H9 (cell line): ENCODE data around the gene ACACB. TPM values are rescaled to one million over a fixed set of nuclear protein-coding genes. Genes with fewer than 3 reads are reported as not detected.

Source experiments
- DNase-seq: peaks from one replicate; pipeline ENCODE4 v3.0.0-alpha.2; 2017
- H2AFZ ChIP-seq: one replicate; pipeline ENCODE4 v1.6.1; 2013; ENCODE audit warnings: mild to moderate bottlenecking, low read length, control low read depth, moderate library complexity
- H2AK5ac ChIP-seq: 2 replicates; pipeline ENCODE4 v1.6.1; 2013; ENCODE audit warnings: low read length, control low read depth, mixed read lengths; ENCODE audit not compliant: insufficient read length
- H2BK120ac ChIP-seq: one replicate; pipeline ENCODE4 v1.6.1; 2013; ENCODE audit warnings: low read depth, mild to moderate bottlenecking, low read length, control low read depth, inconsistent platforms; ENCODE audit not compliant: poor library complexity, severe bottlenecking
- H2BK12ac ChIP-seq: 2 replicates; pipeline ENCODE4 v1.6.1; 2013; ENCODE audit warnings: low read length, control low read depth, mixed read lengths, low read depth; ENCODE audit not compliant: insufficient read length
- H2BK15ac ChIP-seq: 2 replicates; pipeline ENCODE4 v1.6.1; 2013; ENCODE audit warnings: low read depth, low read length, control low read depth
- H2BK20ac ChIP-seq: one replicate; pipeline ENCODE4 v1.6.1; 2013; ENCODE audit warnings: low read depth, mild to moderate bottlenecking, low read length, control low read depth, inconsistent platforms; ENCODE audit not compliant: poor library complexity, severe bottlenecking
- H2BK5ac ChIP-seq: 2 replicates; pipeline ENCODE4 v1.6.1; 2013; ENCODE audit warnings: low read length, control low read depth, mixed read lengths; ENCODE audit not compliant: insufficient read length
- H3K14ac ChIP-seq: 2 replicates; pipeline ENCODE4 v1.6.1; 2013; ENCODE audit warnings: low read length, control low read depth; ENCODE audit not compliant: insufficient read depth
- H3K18ac ChIP-seq: 2 replicates; pipeline ENCODE4 v1.6.1; 2013; ENCODE audit warnings: low read depth, mild to moderate bottlenecking, mixed read lengths, low read length, control low read depth; ENCODE audit not compliant: insufficient read length
- H3K23ac ChIP-seq: 2 replicates; pipeline ENCODE4 v1.6.1; 2013; ENCODE audit warnings: low read length, control low read depth, mixed read lengths, low read depth; ENCODE audit not compliant: insufficient read length
- H3K23me2 ChIP-seq: 2 replicates; pipeline ENCODE4 v1.6.1; 2013; ENCODE audit warnings: low read depth, mild to moderate bottlenecking, mixed read lengths, low read length, control low read depth; ENCODE audit not compliant: insufficient read length, poor library complexity, severe bottlenecking
- H3K27ac ChIP-seq: 2 replicates; pipeline ENCODE4 v1.5.1; 2013; ENCODE audit warnings: low read length, control low read depth, mixed read lengths, low read depth; ENCODE audit not compliant: insufficient read length
- H3K27me3 ChIP-seq: 2 replicates; pipeline ENCODE4 v1.6.1; 2013; ENCODE audit warnings: low read length, control low read depth, inconsistent platforms; ENCODE audit not compliant: insufficient read depth
- H3K4ac ChIP-seq: 2 replicates; pipeline ENCODE4 v1.6.1; 2013; ENCODE audit warnings: low read depth, mild to moderate bottlenecking, control low read depth, inconsistent platforms, low read length, moderate library complexity
- H3K4me1 ChIP-seq: 2 replicates; pipeline ENCODE4 v1.6.1; 2013; ENCODE audit warnings: low read length, control low read depth, inconsistent platforms; ENCODE audit not compliant: insufficient read depth
- H3K4me2 ChIP-seq: 2 replicates; pipeline ENCODE4 v1.6.1; 2013; ENCODE audit warnings: low read length, control low read depth, mixed read lengths; ENCODE audit not compliant: insufficient read length, insufficient read depth
- H3K56ac ChIP-seq: 2 replicates; pipeline ENCODE4 v1.6.1; 2013; ENCODE audit warnings: low read depth, mild to moderate bottlenecking, mixed read lengths, low read length, control low read depth; ENCODE audit not compliant: insufficient read length
- H3K79me1 ChIP-seq: 2 replicates; pipeline ENCODE4 v1.6.1; 2013; ENCODE audit warnings: low read depth, mild to moderate bottlenecking, moderate library complexity, low read length, control low read depth, inconsistent platforms; ENCODE audit not compliant: insufficient read depth, poor library complexity, severe bottlenecking
- H3K79me2 ChIP-seq: 2 replicates; pipeline ENCODE4 v1.6.1; 2013; ENCODE audit warnings: low read length, control low read depth, inconsistent platforms; ENCODE audit not compliant: insufficient read depth
- H3K9ac ChIP-seq: 2 replicates; pipeline ENCODE4 v1.6.1; 2013; ENCODE audit warnings: low read length, control low read depth, mixed read lengths; ENCODE audit not compliant: insufficient read length; ENCODE audit errors: extremely low read depth
- H3K9me3 ChIP-seq: one replicate; pipeline ENCODE4 v1.6.1; 2013; ENCODE audit warnings: low read depth, low read length, inconsistent platforms; ENCODE audit not compliant: control insufficient read depth
- H3T11ph ChIP-seq: one replicate; pipeline ENCODE4 v1.6.1; 2013; ENCODE audit warnings: mild to moderate bottlenecking, low read length, control low read depth, inconsistent platforms
- H4K20me1 ChIP-seq: one replicate; pipeline ENCODE4 v1.6.1; 2013; ENCODE audit not compliant: control insufficient read depth, insufficient read length, insufficient read depth
- H4K5ac ChIP-seq: 2 replicates; pipeline ENCODE4 v1.6.1; 2013; ENCODE audit warnings: low read depth, mild to moderate bottlenecking, mixed read lengths, low read length, control low read depth; ENCODE audit not compliant: insufficient read length
- H4K8ac ChIP-seq: replicated peaks from 2 replicates; pipeline ENCODE4 v1.6.1; 2013; ENCODE audit warnings: low read length, control low read depth, mixed read lengths, low read depth; ENCODE audit not compliant: insufficient read length
- H4K91ac ChIP-seq: 2 replicates; pipeline ENCODE4 v1.6.1; 2013; ENCODE audit warnings: low read depth, mild to moderate bottlenecking, moderate library complexity, mixed read lengths, low read length, control low read depth; ENCODE audit not compliant: insufficient read length
- H3K27ac Mint-ChIP-seq, 3 experiments: 2 replicates in 2 of 3; 3 replicates in 1 of 3; pipeline ENCODE4 v1.8.0; 2020 to 2021; ENCODE audit warnings: mixed read lengths in 3 of 3, mild to moderate bottlenecking in 1 of 3, moderate library complexity in 1 of 3
- H3K27me3 Mint-ChIP-seq: 2 replicates; pipeline ENCODE4 v1.8.0; 2021; ENCODE audit warnings: low read depth, mild to moderate bottlenecking, moderate library complexity, mixed read lengths
- H3K36me3 Mint-ChIP-seq, 3 experiments: 2 replicates in 2 of 3; 3 replicates in 1 of 3; pipeline ENCODE4 v1.8.0; 2020 to 2021; ENCODE audit warnings: low read depth in 3 of 3, mixed read lengths in 3 of 3; ENCODE audit not compliant: insufficient read depth in 1 of 3
- H3K4me1 Mint-ChIP-seq, 2 experiments: 2 replicates each; pipeline ENCODE4 v1.8.0; 2020; ENCODE audit warnings: mixed read lengths in 2 of 2
- H3K4me3 Mint-ChIP-seq, 2 experiments: 2 replicates in 1 of 2; 3 replicates in 1 of 2; pipeline ENCODE4 v1.8.0; 2020 to 2021; ENCODE audit warnings: mild to moderate bottlenecking in 2 of 2, mixed read lengths in 2 of 2, moderate library complexity in 1 of 2
- H3K9me3 Mint-ChIP-seq, 2 experiments: 2 replicates in 1 of 2; 3 replicates in 1 of 2; pipeline ENCODE4 v1.8.0; 2020; ENCODE audit warnings: mild to moderate bottlenecking in 2 of 2, mixed read lengths in 2 of 2, moderate library complexity in 1 of 2
- CTCF ChIP-seq: fragments of 200-600 bp; sonication (generic); conservative IDR thresholded peaks from 3 replicates; pipeline ENCODE4 v1.8.0; 2021; ENCODE audit warnings: antibody characterized with exemption, mild to moderate bottlenecking
- WGBS: extraction: QIAGEN DNeasy Blood & Tissue Kit; methylation state at CpG from one replicate; pipeline ENCODE4 v1.1.7; 2013; ENCODE audit warnings: missing lambda C conversion rate, low lambda C conversion rate, mixed read lengths; ENCODE audit not compliant: insufficient read length; ENCODE audit errors: extremely low coverage; 5-methylcytosine and 5-hydroxymethylcytosine counted together
- total RNA-seq: library from RNA; stranded (reverse); gene quantifications from 2 replicates; pipeline ENCODE4 v1.2.1, GENCODE V29; 2021

The ACACB gene
- total RNA-seq, 1 experiment from 2014 or later = 14.2 TPM

- Mint-ChIP-seq H3K4me3 (no peak overlapping the region), H3K9me3 (0 out of 5 replicates have a peak, but pooled peaks cover 0 to 2% of the 10 kb centered on the region in 2 experiments), H3K4me1 (no peaks in the 10 kb centered on the region), H3K27me3 (no peaks in the 10 kb centered on the region), H3K27ac (no peak overlapping the region), H3K36me3 (peaks cover 4 to 22% (median 10%) of the 10 kb centered on the region in 3 experiments; a peak in 6 of 7 replicates)
- H4K8ac ChIP-seq = no peak overlapping the region
- H3K79me2 ChIP-seq = no peaks in the 10 kb centered on the region
- no peak overlapping the region for H3K4me2 ChIP-seq
- no peak for DNase-seq
- H3K27ac ChIP-seq = no peak overlapping the region
- no peak overlapping the region for H2BK12ac ChIP-seq
- TF ChIP-seq CTCF = no peak
- no peaks in the 10 kb centered on the region for H3K9me3 ChIP-seq
- H3T11ph ChIP-seq = no peak overlapping the region
- H2AK5ac ChIP-seq = no peak overlapping the region
- no peak overlapping the region for H2BK15ac ChIP-seq
- no peak overlapping the region for H4K91ac ChIP-seq
- H3K56ac ChIP-seq = no peak overlapping the region
- no peak overlapping the region for H3K23ac ChIP-seq
- no CpG with 5 or more reads among the region's 14 CpGs for WGBS
- H4K5ac ChIP-seq = no peak overlapping the region
- no peak overlapping the region for H3K18ac ChIP-seq
- no peaks in the 10 kb centered on the region for H3K79me1 ChIP-seq
- H2BK20ac ChIP-seq = no peak overlapping the region
- H3K27me3 ChIP-seq = no peaks in the 10 kb centered on the region
- H2BK5ac ChIP-seq = no peak overlapping the region
- no peak overlapping the region for H3K4ac ChIP-seq
- H3K9ac ChIP-seq = no peak overlapping the region
- no peak overlapping the region for H3K14ac ChIP-seq
- no peaks in the 10 kb centered on the region for H4K20me1 ChIP-seq
- no peaks in the 10 kb centered on the region for H3K23me2 ChIP-seq
- no peaks in the 10 kb centered on the region for H3K4me1 ChIP-seq
- no peak overlapping the region for H2AFZ ChIP-seq
- no peak overlapping the region for H2BK120ac ChIP-seq
Observed at GRCh38 chr12:109209082-109209481, 92.7 kb downstream of the ACACB start.
